PC-3 (cell line): Measurements from ENCODE around the gene OR6B2.

Source experiments
- EZH2 ChIP-seq: fragments of 300-600 bp; sonication (generic); IDR thresholded peaks from one replicate; pipeline ENCODE4 v1.6.1; 2017; ENCODE audit warnings: antibody characterized with exemption, mild to moderate bottlenecking, low read length; ENCODE audit not compliant: unreplicated experiment
- EZH2phosphoT487 ChIP-seq: fragments of 300-600 bp; sonication (generic); IDR thresholded peaks from 2 replicates; pipeline ENCODE4 v1.6.1; 2018; ENCODE audit warnings: mild to moderate bottlenecking, antibody characterized with exemption, low read length, borderline replicate concordance
- TF ChIP-seq, protein P1 (sequence below): fragments of 300-600 bp; sonication (generic); conservative IDR thresholded peaks from 2 replicates; pipeline ENCODE4 v1.5.1; 2017; ENCODE audit warnings: antibody characterized with exemption, low read depth, mild to moderate bottlenecking, low read length

DNA sequence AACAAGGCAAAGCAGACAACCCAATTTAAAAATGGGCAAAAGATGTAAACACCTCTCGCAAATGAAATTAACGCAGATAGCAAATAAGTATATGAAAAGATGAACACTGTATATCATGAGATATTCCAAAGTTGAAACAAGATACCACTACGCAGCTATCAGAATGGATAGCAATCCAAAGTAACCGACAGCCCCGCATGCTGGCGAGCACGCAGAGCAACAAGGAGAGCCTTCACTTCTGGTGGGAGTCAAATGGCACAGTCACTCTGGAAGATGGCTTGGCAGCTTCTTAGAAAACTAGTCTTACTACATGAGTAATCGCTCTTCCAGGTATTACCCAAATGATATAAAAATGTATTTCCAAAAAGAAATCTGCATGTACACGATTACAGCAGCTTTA is 6.4 kb downstream of the OR6B2 start:
- TF ChIP-seq EZH2 (no peak), EZH2phosphoT487 (no peak)
- TF ChIP-seq, protein P1, sequence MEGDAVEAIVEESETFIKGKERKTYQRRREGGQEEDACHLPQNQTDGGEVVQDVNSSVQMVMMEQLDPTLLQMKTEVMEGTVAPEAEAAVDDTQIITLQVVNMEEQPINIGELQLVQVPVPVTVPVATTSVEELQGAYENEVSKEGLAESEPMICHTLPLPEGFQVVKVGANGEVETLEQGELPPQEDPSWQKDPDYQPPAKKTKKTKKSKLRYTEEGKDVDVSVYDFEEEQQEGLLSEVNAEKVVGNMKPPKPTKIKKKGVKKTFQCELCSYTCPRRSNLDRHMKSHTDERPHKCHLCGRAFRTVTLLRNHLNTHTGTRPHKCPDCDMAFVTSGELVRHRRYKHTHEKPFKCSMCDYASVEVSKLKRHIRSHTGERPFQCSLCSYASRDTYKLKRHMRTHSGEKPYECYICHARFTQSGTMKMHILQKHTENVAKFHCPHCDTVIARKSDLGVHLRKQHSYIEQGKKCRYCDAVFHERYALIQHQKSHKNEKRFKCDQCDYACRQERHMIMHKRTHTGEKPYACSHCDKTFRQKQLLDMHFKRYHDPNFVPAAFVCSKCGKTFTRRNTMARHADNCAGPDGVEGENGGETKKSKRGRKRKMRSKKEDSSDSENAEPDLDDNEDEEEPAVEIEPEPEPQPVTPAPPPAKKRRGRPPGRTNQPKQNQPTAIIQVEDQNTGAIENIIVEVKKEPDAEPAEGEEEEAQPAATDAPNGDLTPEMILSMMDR = no peak
